Bronchial epithelial cell (primary cell): ENCODE measurements around the gene EPS8L3. TPM values are rescaled to one million over a fixed set of nuclear protein-coding genes. Genes with fewer than 3 reads are reported as not detected.

Source experiments
- DNase-seq: peaks from one replicate; pipeline ENCODE4 v3.0.0-alpha.2; 2010; ENCODE audit warnings: low read depth
- FAIRE-seq: peaks from 2 replicates; lab custom pipeline; 2011; peaks lifted over from hg19 to GRCh38; lab: Jason Lieb, UNC
- H3K27me3 ChIP-seq: 2 replicates; pipeline ENCODE4 v1.5.1; 2011; ENCODE audit warnings: low read length; ENCODE audit not compliant: control insufficient read depth, insufficient read depth
- H3K36me3 ChIP-seq: 2 replicates; pipeline ENCODE4 v1.5.1; 2011; ENCODE audit warnings: low read length; ENCODE audit not compliant: control insufficient read depth, insufficient read depth
- H3K4me3 ChIP-seq: 2 replicates; pipeline ENCODE4 v1.5.1; 2011; ENCODE audit warnings: mild to moderate bottlenecking, low read depth, low read length, control low read depth
- CTCF ChIP-seq: IDR thresholded peaks from 2 replicates; pipeline ENCODE4 v1.5.1; 2011; ENCODE audit warnings: mild to moderate bottlenecking, moderate library complexity, low read length, control low read depth, inconsistent platforms; ENCODE audit not compliant: insufficient read depth, severe bottlenecking
- total RNA-seq: library from RNA; depleted of rRNA; stranded (reverse); fragments of >200 nt; gene quantifications from 2 replicates; pipeline ENCODE4 v1.2.1, GENCODE V29; 2014

Gene EPS8L3
- total RNA-seq, 1 donor from 2014 or later = not detected

- Histone ChIP-seq H3K27me3 (no peaks in the 10 kb centered on the region), H3K4me3 (no peak overlapping the region), H3K36me3 (no peaks in the 10 kb centered on the region)
- DNase-seq (no peak), FAIRE-seq (no peak)
- TF ChIP-seq CTCF = no peak
Measured at GRCh38 chr1:109721971-109722370, 41.8 kb downstream of the EPS8L3 start.

- H3K27me3 ChIP-seq = no peaks in the 10 kb centered on the region
- TF ChIP-seq CTCF = no peak
- FAIRE-seq (no peak), DNase-seq (no peak)
- no peaks in the 10 kb centered on the region for H3K36me3 ChIP-seq
- H3K4me3 ChIP-seq = no peak overlapping the region
Measured at GRCh38 chr1:109721042-109721441, 42.7 kb downstream of the EPS8L3 start.

- Histone ChIP-seq H3K36me3 (no peaks in the 10 kb centered on the region), H3K4me3 (no peak overlapping the region), H3K27me3 (no peaks in the 10 kb centered on the region)
- no peak for TF ChIP-seq CTCF
- peak; percentile 50 for DNase-seq
- no peak for FAIRE-seq
Measured at GRCh38 chr1:109719337-109719837, 44.3 kb downstream of the EPS8L3 start.

- DNase-seq = no peak
Measured at GRCh38 chr1:109718495-109718894, 45.2 kb downstream of the EPS8L3 start.

GRCh38 chr1:109717729-109718128, 46.0 kb downstream of the EPS8L3 start:
- FAIRE-seq (no peak), DNase-seq (peak; percentile 52)
- no peak overlapping the region for H3K4me3 ChIP-seq
- no peaks in the 10 kb centered on the region for H3K36me3 ChIP-seq
- TF ChIP-seq CTCF = no peak
- H3K27me3 ChIP-seq = no peaks in the 10 kb centered on the region

More at GRCh38 chr1:109718495-109718894, 45.2 kb downstream of the EPS8L3 start:
- Histone ChIP-seq H3K36me3 (no peaks in the 10 kb centered on the region), H3K27me3 (no peaks in the 10 kb centered on the region), H3K4me3 (no peak overlapping the region)
- TF ChIP-seq CTCF = no peak
- FAIRE-seq = no peak

- Histone ChIP-seq H3K27me3 (no peaks in the 10 kb centered on the region), H3K36me3 (no peaks in the 10 kb centered on the region), H3K4me3 (no peak overlapping the region)
- no peak for TF ChIP-seq CTCF
- DNase-seq (no peak), FAIRE-seq (no peak)
Measured at GRCh38 chr1:109716570-109717090, 47.1 kb downstream of the EPS8L3 start.
